ENCODE results near the gene C16orf74.
A peak's percentile ranks its signal among the peaks of the same experiment; 100 is the strongest.

C16orf74 gene

DNA sequence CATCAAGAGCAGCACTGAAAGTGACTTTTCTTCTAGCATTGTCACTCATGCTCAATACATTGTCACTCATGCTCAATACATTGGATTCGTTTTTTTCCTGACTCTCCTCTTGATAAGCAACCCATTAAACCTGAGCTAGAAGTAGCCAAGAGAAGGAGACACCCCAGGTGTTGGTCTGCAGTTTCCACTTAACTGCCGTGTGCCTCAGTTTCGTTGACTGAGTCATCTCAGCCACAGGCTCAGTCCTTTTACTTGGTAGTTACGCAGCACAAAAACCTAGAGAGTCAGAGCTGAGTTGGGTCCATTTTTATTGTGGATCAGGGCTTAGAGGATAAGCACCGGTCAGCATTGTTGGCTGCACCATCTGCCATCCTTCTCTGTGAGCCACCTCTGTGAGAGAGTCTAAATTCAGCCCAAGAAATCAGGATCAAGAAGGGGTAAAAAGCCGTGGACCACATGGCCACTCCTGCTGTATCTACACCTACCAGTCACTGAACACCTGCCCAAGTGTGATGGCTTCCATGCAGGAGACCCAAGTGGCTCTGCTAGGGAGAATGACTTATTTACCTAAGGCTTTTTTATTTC, 73.4 kb downstream of the C16orf74 start:
- no peak for FAIRE-seq

DNA sequence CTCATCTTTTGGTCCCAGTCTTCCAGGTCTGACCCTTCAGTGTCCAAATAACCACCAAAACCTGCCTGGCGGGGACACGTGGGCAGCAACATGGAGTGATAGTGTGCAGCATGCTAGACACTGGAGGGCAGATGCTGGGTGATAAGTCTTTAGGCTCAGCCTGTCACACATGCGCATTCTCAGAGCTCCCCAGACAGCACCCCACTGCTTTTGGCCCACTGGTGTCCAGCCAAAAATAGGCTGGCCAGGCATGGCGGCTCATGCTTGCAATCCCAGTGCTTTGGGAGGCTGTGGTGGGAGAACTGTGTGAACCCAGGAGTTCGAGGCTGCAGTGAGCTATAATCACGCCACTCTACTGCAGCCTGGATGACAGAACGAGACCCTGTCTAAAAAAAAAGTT, 74.4 kb downstream of the C16orf74 start:
- no peak for FAIRE-seq
- no peak for DNase-seq (ENCODE audit: insufficient read length, low spot score)

More for the DNA sequence above, 73.4 kb downstream of the C16orf74 start:
- no peak for DNase-seq (ENCODE audit: insufficient read length, low spot score)

DNA sequence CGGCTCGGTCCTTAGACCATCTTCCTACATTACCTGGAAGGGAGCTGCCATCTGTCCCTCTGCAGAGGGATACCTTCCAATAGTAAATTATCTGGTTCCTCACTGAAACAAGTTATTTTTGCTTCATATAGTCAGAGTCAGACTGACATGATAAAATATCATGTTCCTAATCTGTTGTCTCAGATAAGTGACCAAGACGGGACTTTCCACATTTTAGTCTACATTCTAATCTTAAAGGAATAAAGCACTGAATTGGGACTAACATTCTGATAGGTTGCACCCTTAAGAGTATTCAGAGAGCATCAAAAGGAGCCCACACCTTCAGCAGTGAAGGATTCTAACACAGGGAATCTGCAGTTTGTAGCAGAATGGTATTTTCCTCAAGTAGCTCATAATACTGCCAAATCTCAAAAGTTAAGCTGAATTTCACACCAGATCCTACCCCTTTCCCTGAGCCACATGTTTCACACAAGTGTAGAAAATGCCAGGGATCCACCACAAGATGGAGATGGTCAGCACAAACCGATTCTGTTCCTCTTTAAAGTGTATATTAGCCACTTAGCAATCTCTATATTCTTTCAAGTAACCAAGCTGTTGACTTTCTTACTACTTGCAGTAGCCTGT, 75.5 kb downstream of the C16orf74 start:
- DNase-seq (ENCODE audit: insufficient read length, low spot score) (no peak), FAIRE-seq (no peak)

DNA sequence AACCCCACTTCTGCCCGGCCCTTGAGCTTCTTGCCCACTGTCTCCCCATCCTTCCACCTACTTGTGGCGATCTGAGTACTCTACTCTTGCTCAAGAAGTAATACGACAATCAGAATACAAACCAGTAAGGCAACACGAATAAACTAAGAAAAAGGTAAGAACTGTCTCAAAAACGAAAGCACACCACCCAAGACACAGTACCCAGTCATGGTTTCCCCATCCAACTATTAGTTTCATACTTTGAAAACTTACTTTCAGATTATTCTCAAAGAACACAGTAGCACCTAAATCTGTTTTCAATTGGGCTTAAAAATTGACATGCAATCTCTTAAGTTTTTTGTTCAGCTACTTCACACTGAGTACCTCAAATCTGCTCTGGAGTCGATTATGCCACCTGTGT, 76.1 kb downstream of the C16orf74 start:
- DNase-seq (ENCODE audit: insufficient read length, low spot score) = no peak
- no peak for FAIRE-seq

DNA sequence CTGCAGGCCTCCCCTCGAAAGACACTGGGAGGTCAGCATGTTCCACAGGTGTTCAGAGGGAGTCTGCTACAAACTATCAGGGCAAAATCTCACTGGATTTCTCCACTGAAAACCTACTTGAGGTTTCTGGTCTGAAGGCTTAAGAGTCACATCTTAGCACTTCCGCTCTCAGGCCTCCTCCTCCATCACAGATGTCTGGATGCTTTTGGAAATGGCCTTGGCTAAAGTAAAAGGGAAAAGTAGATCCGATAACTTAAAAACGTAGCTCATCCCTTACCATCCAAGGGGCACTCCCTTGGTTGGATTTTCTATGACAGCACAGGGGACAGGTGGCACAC, 76.5 kb downstream of the C16orf74 start:
- no peak for FAIRE-seq

DNA sequence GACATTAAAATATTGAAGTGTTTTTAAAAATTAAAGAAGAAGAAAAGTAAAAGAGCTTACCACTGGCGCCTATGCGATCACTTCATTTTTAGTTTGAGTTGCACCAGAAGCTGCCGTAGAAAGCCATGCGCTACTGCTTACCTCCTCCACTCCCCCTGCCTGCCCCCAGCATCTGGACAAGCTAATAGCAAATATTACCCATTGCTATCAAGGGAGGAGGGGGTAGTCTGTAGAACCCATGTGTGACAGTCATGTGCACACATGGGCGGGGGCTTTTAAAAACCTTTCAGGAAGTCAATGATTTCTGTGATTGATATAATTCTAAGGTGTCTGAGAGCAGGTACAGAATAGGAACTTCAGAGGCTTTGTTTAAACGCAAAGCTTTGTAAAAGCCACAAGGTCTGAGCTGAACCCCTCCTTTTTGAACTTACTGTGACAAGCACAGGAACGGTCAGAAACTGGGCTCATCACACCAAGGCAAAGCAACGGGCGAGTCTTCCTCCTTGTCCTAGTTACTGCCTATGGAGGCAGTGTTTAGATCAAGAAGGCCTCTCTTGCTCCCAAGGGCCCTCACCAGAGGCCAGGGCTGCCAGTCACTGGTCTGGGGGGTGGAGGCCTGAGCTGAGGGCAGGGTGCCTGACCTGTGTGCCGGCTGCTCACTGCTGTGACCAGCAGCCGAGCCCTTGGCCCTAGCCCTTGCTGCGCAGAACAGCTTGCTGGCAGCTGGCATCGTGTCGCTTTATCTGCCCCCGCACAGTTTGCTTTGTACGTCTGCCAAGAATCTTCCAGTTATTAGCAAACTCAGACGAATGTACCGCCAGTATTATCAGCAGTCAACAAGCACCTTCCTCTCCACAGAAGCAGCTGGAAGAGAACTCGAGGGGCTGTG, 77.1 kb downstream of the C16orf74 start:
- FAIRE-seq = no peak
- no peak for DNase-seq (ENCODE audit: insufficient read length, low spot score)

More for the DNA sequence above, 76.5 kb downstream of the C16orf74 start:
- DNase-seq (ENCODE audit: insufficient read length, low spot score) = no peak

DNA sequence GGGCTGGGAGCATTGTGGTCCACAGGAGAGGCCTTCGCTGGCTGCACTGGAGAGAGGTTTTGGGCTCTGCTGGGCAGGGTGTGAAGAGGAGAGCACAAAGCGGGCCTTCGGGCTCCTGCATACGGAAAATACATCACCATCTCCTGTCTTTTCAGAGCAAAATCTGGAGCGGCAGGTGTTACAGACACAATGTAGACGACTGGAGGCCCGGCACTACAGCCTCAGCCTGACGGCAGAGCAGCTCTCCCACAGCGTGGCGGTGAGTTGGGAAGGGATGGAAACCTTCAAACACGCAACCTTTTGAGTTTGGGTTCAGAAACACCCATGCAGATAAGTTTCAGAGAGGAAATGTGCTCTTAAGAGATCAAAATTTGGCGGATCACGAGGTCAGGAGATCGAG, 80.1 kb downstream of the C16orf74 start:
- no peak for FAIRE-seq
- no peak for DNase-seq (ENCODE audit: insufficient read length, low spot score)

DNA sequence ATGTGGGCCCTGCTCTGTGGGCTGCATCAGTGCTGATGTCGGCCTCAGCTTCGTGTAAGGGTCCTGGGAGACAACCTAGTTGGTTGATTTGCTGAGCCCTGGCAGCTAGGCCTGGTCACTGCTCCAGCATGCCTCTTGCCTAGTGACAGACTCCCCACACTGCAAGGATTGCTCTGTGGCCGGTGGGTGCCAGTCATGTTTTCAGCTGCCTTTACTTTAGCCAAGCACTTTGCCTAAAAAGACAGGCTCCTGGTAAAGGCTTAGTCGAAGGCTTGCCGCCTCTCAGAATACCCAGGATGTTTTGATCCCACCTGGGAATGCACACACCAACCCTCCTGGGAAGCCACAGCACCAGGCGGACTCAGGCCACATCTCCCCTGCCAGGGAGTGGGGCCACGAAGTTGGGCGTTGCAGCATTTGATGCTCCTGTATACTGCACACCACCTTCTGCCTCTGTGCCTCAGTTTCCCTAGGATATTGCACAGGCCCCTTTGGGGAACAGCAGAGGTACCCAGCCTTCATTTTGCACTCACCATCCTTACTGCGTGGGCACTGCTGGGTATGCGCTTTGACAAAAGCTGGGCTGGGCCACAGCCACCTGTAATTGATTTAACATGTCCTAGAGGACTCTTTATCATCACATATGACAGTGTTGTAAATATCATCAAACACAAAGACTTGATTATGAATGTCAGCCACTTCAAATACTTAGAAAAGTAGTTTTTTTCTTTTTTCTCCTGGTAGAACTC, 82.0 kb downstream of the C16orf74 start:
- no peak for FAIRE-seq
- no peak for DNase-seq (ENCODE audit: insufficient read length, low spot score)

DNA sequence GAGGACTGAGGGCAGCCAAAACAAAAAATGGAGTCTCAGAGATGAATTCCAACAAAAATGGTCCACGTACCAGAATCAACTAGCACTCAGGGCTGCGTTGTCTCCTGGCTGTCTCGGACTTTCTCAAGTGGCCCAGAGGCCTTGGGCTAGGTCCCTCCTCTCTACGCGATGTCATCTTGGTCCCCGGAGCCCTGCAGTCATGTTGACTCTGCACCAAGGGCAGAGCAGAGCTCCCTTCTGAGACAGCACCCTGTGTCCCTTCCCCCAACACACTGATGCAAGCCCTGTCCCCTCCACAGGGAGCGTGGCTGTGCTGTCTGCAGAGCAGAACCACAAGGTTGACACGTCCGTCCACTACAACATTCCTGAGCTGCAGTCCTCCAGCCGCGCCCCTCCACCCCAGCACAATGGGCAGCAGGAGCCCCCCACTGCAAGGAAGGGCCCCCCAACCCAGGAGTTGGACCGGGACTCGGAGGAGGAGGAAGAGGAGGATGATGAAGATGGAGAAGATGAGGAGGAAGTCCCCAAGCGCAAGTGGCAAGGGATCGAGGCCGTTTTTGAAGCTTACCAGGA, 83.0 kb downstream of the C16orf74 start:
- no peak for DNase-seq (ENCODE audit: insufficient read length, low spot score)
- FAIRE-seq = no peak

DNA sequence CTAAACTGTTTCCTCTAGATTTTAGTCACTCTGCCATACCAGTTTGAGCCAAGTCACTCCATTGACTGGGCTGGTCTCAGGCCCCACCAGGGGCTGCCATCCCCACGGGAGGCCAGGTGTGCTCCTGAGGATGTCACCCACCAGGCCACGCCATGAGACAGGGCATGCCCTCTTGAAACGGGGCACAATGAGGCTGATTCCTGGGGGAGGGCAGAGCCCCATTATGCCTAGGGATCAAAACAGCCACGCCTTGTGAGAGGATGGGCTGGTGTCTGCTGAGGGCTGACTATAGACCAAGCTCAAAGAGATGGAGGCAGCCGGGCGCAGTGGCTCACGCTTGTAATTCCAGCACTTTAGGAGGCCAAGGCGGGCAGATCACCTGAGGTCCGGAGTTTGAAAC, 83.6 kb downstream of the C16orf74 start:
- no peak for DNase-seq (ENCODE audit: insufficient read length, low spot score)

DNA sequence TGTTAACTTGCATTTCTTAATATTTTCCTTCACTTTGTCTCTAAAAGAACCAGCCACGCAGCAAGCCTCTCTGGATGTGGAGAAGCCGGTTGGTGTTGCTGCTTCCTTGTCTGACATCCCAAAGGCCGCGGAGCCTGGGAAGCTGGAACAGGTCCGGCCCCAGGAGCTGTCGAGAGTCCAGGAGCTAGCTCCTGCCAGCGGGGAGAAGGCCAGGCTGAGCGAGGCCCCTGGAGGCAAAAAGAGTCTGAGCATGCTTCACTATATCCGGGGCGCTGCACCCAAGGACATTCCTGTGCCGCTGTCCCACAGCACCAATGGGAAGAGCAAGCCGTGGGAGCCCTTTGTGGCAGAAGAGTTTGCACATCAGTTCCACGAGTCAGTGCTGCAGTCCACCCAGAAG, 85.0 kb downstream of the C16orf74 start:
- no peak for FAIRE-seq
- DNase-seq (ENCODE audit: insufficient read length, low spot score) = no peak

More for the DNA sequence above, 83.6 kb downstream of the C16orf74 start:
- no peak for FAIRE-seq

DNA sequence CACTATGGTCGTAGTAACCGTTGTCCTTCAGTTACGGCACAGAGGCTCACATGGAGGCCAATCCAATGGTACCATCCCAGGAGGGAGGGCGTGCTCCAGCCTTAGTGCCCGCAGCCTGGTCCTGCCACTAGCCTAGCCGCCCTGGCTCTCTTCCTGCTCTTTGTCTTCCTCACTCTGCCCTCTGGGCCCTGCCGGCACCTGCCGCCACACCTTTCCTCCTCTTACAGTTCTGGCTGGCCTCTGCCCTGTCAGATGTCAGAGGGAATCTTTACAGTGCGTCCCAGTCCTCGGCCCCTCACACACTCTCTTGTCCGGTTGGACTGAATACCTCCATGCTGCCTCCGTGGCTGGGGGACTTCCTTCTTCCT, 85.5 kb downstream of the C16orf74 start:
- FAIRE-seq (no peak), DNase-seq (ENCODE audit: insufficient read length, low spot score) (no peak)

DNA sequence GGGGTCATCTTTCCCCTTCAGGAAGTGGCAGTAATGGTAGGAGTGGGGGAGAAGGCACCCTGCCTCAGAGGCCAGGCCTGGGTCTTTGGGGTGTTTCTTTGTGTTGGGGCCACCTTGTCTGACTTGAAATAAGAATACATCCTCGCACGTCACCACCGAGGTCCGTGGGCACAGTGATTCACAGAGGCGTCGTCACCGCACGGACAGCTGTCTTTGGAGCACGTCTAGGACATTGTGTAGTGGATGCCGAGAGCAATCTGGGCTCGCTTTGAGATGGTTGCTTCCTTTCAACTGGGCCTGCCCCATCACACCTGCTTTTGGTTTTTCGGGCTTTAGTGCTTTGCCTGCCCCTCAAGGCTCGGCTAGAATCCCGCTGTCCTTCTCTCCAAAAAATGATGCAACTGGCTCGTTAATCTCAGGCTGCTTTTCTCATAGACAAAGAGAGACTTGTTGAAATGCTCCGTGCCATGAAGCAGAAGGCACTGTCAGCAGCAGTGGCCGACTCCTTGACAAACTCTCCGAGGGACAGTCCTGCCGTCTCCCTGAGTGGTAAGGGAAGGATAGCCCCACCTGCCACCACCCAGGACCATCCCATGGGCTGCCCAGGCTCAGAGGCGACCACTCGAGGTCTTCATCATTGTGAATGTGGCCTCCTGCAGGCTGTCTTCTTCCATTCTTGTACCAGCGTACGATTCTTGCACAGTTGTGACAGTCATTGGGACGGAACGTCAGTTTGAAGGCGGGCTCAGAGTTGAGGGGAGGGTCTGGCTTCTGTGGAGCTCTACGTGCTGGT, 86.1 kb downstream of the C16orf74 start:
- FAIRE-seq (no peak), DNase-seq (ENCODE audit: insufficient read length, low spot score) (no peak)

DNA sequence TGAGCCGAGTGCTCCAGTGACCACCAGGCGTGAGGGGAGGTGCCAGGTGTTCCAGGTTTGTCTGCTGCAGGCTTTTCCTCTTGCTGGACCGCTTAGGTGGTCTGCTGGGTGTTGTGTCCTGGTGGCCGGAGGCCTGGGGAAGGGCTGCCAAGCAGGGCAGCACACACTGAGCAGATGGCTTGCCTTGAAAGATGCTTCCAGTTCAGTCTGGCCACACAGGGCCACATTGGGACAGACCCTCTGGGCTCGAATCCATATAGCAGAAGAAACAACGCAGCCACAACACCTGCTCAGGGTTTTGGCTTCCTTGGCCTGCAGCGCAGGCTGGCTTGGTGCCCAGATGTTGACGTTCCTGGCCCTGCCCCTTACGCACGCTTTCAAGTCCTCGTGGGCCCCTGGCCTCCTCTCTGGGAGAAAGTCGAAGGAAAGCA, 87.0 kb downstream of the C16orf74 start:
- DNase-seq (ENCODE audit: insufficient read length, low spot score) (no peak), FAIRE-seq (no peak)

DNA sequence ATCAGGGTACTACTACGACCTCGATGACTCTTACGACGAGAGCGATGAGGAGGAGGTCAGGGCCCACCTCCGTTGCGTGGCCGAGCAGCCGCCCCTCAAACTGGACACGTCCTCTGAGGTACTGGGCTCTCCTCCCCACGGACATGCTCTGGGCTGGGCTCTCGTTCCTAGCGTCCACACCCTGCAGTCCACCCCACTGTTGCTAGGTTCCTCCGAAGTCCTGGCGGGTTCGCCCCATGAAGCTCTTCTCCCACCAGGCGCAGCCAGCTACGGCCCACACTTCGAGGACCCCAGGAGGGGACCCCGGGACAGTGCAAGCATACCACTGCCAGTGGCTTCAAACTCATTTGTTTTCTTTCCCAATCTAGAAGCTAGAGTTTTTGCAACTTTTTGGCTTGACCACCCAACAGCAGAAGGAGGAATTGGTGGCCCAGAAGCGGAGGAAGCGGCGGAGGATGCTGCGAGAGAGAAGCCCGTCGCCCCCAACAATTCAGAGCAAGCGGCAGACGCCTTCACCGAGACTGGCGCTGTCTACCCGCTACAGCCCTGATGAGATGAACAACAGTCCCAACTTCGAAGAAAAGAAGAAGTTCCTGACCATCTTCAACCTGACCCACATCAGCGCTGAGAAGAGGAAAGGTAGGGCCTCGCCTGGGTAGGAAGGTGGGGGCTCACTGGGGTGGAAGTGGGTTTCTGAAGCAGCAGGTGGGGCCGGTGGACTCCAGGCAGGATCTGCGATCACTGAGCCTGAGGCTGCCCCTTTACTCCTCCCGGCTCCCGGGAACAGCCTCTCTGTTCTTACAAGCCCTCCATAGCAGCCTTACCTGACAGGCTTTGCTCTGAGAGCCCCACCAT, 87.7 kb downstream of the C16orf74 start:
- FAIRE-seq (no peak), DNase-seq (ENCODE audit: insufficient read length, low spot score) (no peak)

DNA sequence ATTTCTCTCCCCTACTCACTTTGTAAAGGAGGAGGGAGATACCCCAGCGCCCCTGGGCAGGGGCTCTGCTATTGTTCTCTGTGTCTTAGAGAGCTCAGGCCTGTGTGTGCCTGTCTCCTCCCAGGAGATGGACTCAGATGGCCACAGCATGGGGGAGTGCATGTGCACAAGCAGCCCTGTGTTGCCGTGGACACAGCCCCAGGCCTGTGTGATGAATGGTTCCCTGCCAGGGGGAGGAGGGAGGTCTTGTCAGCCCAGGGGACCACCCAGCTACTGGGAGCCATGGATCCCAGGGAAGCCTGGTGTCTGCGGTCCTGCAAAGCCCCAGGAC, 88.4 kb downstream of the C16orf74 start:
- FAIRE-seq (peak; percentile 9), DNase-seq (ENCODE audit: insufficient read length, low spot score) (no peak)

DNA sequence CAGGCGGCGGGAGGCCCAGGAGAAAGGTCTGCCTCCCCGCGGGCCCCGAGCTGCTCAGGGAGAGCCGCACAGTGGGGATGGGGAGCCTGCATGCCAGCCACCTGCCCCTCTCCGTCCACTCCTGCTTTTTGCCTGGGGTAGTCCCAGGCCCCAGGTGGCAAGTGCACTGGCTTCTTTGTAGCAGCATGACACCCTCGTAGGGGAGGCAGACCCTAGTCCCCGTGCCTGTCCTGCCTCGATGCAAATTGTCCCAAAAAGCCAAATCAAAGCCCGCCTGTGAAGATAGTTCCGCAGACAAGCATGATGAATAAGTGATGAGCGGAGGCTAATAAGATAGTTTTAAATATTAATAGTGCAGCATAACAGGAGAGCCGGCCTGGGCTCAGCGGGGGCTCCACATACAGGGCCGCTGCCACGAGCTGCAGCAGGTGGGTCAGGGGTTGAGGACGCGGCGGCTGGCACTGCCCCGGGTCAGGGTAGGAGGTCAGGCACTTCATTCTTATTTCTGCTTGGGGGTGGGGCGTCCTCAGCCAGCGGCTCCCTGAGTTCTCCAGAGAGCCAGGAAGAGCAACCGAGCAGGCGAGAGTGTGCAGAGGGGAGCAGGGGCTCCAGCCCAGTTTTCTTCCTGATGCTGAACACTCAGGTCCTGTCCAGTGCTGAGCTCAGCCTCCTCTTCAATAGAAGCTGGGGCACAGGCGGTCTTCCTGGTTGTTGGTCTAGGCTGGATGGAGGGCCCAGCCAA, 89.0 kb downstream of the C16orf74 start:
- no peak for DNase-seq (ENCODE audit: insufficient read length, low spot score)
- no peak for FAIRE-seq

DNA sequence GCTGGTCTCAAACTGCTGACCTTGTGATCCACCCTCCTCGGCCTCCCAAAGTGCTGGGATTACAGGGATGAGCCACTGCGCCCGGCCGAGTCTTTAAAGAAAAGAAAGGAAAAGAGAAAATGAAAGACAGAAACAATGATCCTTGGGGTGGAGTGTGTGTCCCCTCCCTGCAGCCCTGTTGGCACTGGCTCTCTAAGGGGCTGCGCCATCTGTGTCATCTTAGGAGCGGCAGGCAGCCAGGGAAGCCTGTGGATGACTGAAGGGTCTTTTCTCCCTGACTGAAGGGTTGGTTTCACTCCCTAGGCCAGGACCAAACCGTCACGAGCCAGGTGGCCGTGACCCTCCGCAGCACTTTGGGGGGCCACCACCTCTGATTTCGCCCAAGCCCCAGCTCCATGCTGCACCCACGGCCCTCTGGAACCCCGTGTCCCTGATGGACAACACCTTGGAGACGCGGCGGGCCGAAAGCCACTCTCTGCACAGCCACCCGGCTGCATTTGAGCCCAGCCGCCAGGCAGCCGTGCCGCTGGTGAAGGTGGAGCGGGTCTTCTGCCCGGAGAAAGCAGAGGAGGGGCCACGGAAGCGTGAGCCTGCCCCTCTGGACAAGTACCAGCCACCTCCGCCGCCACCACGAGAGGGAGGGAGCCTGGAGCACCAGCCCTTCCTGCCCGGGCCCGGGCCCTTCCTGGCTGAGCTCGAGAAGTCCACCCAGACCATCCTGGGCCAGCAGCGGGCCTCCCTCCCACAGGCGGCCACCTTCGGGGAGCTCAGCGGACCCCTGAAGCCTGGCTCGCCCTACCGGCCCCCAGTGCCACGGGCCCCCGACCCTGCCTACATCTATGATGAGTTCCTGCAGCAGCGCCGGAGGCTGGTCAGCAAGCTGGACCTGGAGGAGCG, 89.8 kb downstream of the C16orf74 start:
- no peak for DNase-seq (ENCODE audit: insufficient read length, low spot score)
- FAIRE-seq = no peak
